Type B pancreatic cell (in vitro differentiated cells): ENCODE data around the gene KDM8. TPM values are rescaled to one million over a fixed set of nuclear protein-coding genes. Genes with fewer than 3 reads are reported as not detected.
"Not testable (repeated sequence)": the region's sequence is repeated elsewhere in the genome, so short reads cannot be mapped to it uniquely, and the experiment has no call there.

Experiments used
- DNase-seq: peaks from one replicate; pipeline ENCODE4 v3.0.0; 2021; ENCODE audit warnings: mixed read lengths; ENCODE audit not compliant: unreplicated experiment; ENCODE audit errors: extremely low spot score
- H3K27ac Mint-ChIP-seq: 2 replicates; pipeline ENCODE4 v1.8.0; 2021; ENCODE audit warnings: mild to moderate bottlenecking, mixed read lengths
- H3K27me3 Mint-ChIP-seq: 2 replicates; pipeline ENCODE4 v1.8.0; 2021; ENCODE audit warnings: mixed read lengths
- H3K36me3 Mint-ChIP-seq: 2 replicates; pipeline ENCODE4 v1.8.0; 2021; ENCODE audit warnings: mixed read lengths
- H3K4me1 Mint-ChIP-seq: one replicate; pipeline ENCODE4 v1.8.0; 2021; ENCODE audit warnings: mixed read lengths; ENCODE audit not compliant: unreplicated experiment
- H3K4me3 Mint-ChIP-seq: 2 replicates; pipeline ENCODE4 v1.8.0; 2021; ENCODE audit warnings: mild to moderate bottlenecking, mixed read lengths
- H3K9me3 Mint-ChIP-seq: 2 replicates; pipeline ENCODE4 v1.8.0; 2021; ENCODE audit warnings: mixed read lengths
- CTCF ChIP-seq: fragments of 200-600 bp; sonication (generic); conservative IDR thresholded peaks from 2 replicates; pipeline ENCODE4 v1.5.0; 2021; ENCODE audit warnings: antibody characterized with exemption, mild to moderate bottlenecking
- total RNA-seq: library from RNA; stranded (reverse); gene quantifications from 2 replicates; pipeline ENCODE4 v1.2.1, GENCODE V29; 2021; ENCODE audit warnings: low replicate concordance

The KDM8 gene
- total RNA-seq, 1 donor from 2014 or later, result 11.1 TPM

- no peak overlapping the region for H3K27ac Mint-ChIP-seq
- peaks cover 5% of the 10 kb centered on the region for H3K4me1 Mint-ChIP-seq
- peak; percentile 31 for DNase-seq
- TF ChIP-seq CTCF, result no peak
- no peaks in the 10 kb centered on the region for H3K27me3 Mint-ChIP-seq
- H3K36me3 Mint-ChIP-seq, result peaks cover 4% of the 10 kb centered on the region
- H3K9me3 Mint-ChIP-seq, result no peaks in the 10 kb centered on the region
- H3K4me3 Mint-ChIP-seq, result no peak overlapping the region
Observed at GRCh38 chr16:27256861-27257260, 53.5 kb downstream of the KDM8 start.

- peak; percentile 63 for DNase-seq
- Mint-ChIP-seq H3K4me1 (peaks cover 6% of the 10 kb centered on the region), H3K27ac (no peak overlapping the region), H3K4me3 (no peak overlapping the region), H3K36me3 (peaks cover 4% of the 10 kb centered on the region), H3K9me3 (no peaks in the 10 kb centered on the region), H3K27me3 (no peaks in the 10 kb centered on the region)
- TF ChIP-seq CTCF, result no peak
Observed at GRCh38 chr16:27257271-27257670, 53.9 kb downstream of the KDM8 start.

GRCh38 chr16:27258241-27258734, 55.0 kb downstream of the KDM8 start:
- Mint-ChIP-seq H3K27me3 (no peaks in the 10 kb centered on the region), H3K4me3 (no peak overlapping the region), H3K9me3 (no peaks in the 10 kb centered on the region), H3K36me3 (peaks cover 4% of the 10 kb centered on the region), H3K27ac (no peak overlapping the region), H3K4me1 (peaks cover 10% of the 10 kb centered on the region)
- no peak for DNase-seq
- no peak for TF ChIP-seq CTCF

GRCh38 chr16:27259710-27260109, 56.4 kb downstream of the KDM8 start:
- DNase-seq, result peak; percentile 22
- no peaks in the 10 kb centered on the region for H3K36me3 Mint-ChIP-seq
- no peaks in the 10 kb centered on the region for H3K27me3 Mint-ChIP-seq
- H3K9me3 Mint-ChIP-seq, result no peaks in the 10 kb centered on the region
- H3K27ac Mint-ChIP-seq, result no peak overlapping the region
- no peak for TF ChIP-seq CTCF
- H3K4me1 Mint-ChIP-seq, result peaks cover 5% of the 10 kb centered on the region
- no peak overlapping the region for H3K4me3 Mint-ChIP-seq

GRCh38 chr16:27262904-27263423, 59.6 kb downstream of the KDM8 start:
- not testable (repeated sequence) for H3K4me3 Mint-ChIP-seq, H3K9me3 Mint-ChIP-seq, H3K27ac Mint-ChIP-seq, H3K27me3 Mint-ChIP-seq, DNase-seq, H3K4me1 Mint-ChIP-seq, H3K36me3 Mint-ChIP-seq

- TF ChIP-seq CTCF, result no peak
Observed at GRCh38 chr16:27264151-27264550, 60.8 kb downstream of the KDM8 start.

More at GRCh38 chr16:27264151-27264550, 60.8 kb downstream of the KDM8 start:
- no peaks in the 10 kb centered on the region for H3K27me3 Mint-ChIP-seq
- H3K4me1 Mint-ChIP-seq, result peaks cover 5% of the 10 kb centered on the region
- H3K9me3 Mint-ChIP-seq, result no peaks in the 10 kb centered on the region
- no peak for DNase-seq
- H3K4me3 Mint-ChIP-seq, result peak overlapping the region; percentile 35
- H3K27ac Mint-ChIP-seq, result peak overlapping the region; percentile 56
- H3K36me3 Mint-ChIP-seq, result no peaks in the 10 kb centered on the region
